Smooth muscle cell (in vitro differentiated cells): ENCODE data around the gene GAPDH. TPM values are rescaled to one million over a fixed set of nuclear protein-coding genes. Genes with fewer than 3 reads are reported as not detected.

Experiments
- DNase-seq: peaks from one replicate; lab custom pipeline; 2025; ENCODE audit not compliant: unreplicated experiment; lab: John Stamatoyannopoulos, UW
- H2AFZ ChIP-seq: fragments of 200-600 bp; sonication (generic); 2 replicates; pipeline ENCODE4 v1.6.0; 2016; ENCODE audit warnings: antibody characterized with exemption, low read depth, mild to moderate bottlenecking
- H3F3A ChIP-seq: fragments of 200-600 bp; sonication (generic); 2 replicates; pipeline ENCODE4 v1.6.0; 2017; ENCODE audit warnings: antibody characterized with exemption, low read depth
- H3K27ac ChIP-seq: fragments of 200-600 bp; sonication (generic); 2 replicates; pipeline ENCODE4 v1.5.1; 2016; ENCODE audit warnings: low read depth, mild to moderate bottlenecking
- H3K27me3 ChIP-seq: fragments of 200-600 bp; sonication (generic); 2 replicates; pipeline ENCODE4 v1.6.1; 2016; ENCODE audit warnings: low read depth, mild to moderate bottlenecking
- H3K36me3 ChIP-seq: fragments of 200-600 bp; sonication (generic); 2 replicates; pipeline ENCODE4 v1.5.1; 2016; ENCODE audit warnings: low read depth
- H3K4me1 ChIP-seq: fragments of 200-600 bp; sonication (generic); 2 replicates; pipeline ENCODE4 v1.5.1; 2016; ENCODE audit warnings: low read depth
- H3K4me2 ChIP-seq: fragments of 200-600 bp; sonication (generic); 2 replicates; pipeline ENCODE4 v1.6.0; 2016; ENCODE audit warnings: mild to moderate bottlenecking
- H3K4me3 ChIP-seq: fragments of 200-600 bp; sonication (generic); 2 replicates; pipeline ENCODE4 v1.5.1; 2016; ENCODE audit warnings: mild to moderate bottlenecking
- H3K79me2 ChIP-seq: fragments of 200-600 bp; sonication (generic); 2 replicates; pipeline ENCODE4 v1.6.0; 2016; ENCODE audit warnings: low read depth, mild to moderate bottlenecking
- H3K9ac ChIP-seq: fragments of 200-600 bp; sonication (generic); 2 replicates; pipeline ENCODE4 v1.6.0; 2016; ENCODE audit warnings: low read depth
- H3K9me3 ChIP-seq: fragments of 200-600 bp; sonication (generic); replicated peaks from 2 replicates; pipeline ENCODE4 v1.5.1; 2016; ENCODE audit warnings: low read depth
- H4K20me1 ChIP-seq: fragments of 200-600 bp; sonication (generic); 2 replicates; pipeline ENCODE4 v1.6.0; 2016; ENCODE audit warnings: low read depth
- WGBS: methylation state at CpG from one replicate; pipeline ENCODE4 v1.1.7; 2016; ENCODE audit warnings: low lambda C conversion rate; 5-methylcytosine and 5-hydroxymethylcytosine counted together
- polyA plus RNA-seq: library from polyadenylated mRNA; unstranded; fragments of >200 nt; fragmentation: Nextera tagmentation; extraction: Ambion mirVana; gene quantifications from 2 replicates; pipeline ENCODE4 v1.2.1, GENCODE V29; 2016
- total RNA-seq: library from RNA; depleted of rRNA; stranded (reverse); fragments of >200 nt; gene quantifications from 2 replicates; pipeline ENCODE4 v1.2.3, GENCODE V29; 2014
- TF ChIP-seq, protein P1 (sequence below): fragments of 200-600 bp; sonication (generic); IDR thresholded peaks from 2 replicates; pipeline ENCODE4 v1.5.1; 2017; ENCODE audit warnings: borderline replicate concordance, mild to moderate bottlenecking, antibody characterized with exemption; ENCODE audit not compliant: insufficient read depth, poor library complexity, severe bottlenecking

The GAPDH gene
- total and polyA plus RNA-seq, 2 experiments from 2014 or later: 5,158 to 9,934 TPM

DNA sequence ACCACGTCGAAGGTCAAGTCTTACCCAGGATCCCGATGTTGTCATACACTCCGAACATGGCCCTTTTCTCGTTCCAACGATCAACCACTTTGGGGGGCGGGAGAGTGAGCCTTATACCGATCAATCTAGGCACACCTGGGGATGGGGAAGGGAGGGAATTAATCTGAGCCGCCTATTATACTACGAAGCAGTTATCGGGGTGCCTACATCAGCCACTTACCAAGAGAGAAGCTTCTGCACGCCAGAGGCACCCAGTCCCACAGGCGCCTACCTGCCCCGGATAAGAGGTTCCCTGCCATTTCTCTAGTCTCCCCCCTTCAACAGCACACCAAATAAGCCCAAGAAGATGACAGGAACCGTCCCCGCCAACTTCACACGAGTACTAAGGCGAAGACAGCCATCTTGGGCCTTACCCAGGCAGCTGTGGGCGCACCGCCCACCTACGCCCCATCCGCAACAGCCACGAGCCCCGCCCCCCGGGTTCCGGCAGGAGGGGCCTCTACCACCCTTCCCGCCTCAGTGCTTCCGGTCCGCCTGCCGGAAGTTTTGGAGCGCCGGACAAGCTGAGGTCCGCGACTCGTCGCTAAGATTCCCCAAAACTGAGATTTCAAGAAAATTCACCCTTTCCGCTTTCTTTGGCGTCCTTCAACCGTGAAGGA, 41.4 kb upstream of the GAPDH start, which contains the start of gene MRPL51:
MRPL51 (minus strand) TSS at position 425 of the 659 bp plus-strand sequence; CDS start at position 299, 126 bp downstream.
- Histone ChIP-seq H3F3A (peaks cover 4% of the 10 kb centered on the region), H3K9me3 (no peaks in the 10 kb centered on the region), H3K4me1 (peaks cover 21% of the 10 kb centered on the region), H3K36me3 (no peaks in the 10 kb centered on the region), H4K20me1 (peaks cover 6% of the 10 kb centered on the region), H3K27me3 (no peaks in the 10 kb centered on the region), H2AFZ (peak within 1 kb of the TSS; percentile 88), H3K9ac (peak within 1 kb of the TSS; percentile 94), H3K27ac (peak within 1 kb of the TSS; percentile 95), H3K79me2 (peaks cover 35% of the 10 kb centered on the region), H3K4me2 (peak within 1 kb of the TSS; percentile 84), H3K4me3 (peak within 1 kb of the TSS; percentile 74)
- DNase-seq: peak; percentile 87
- WGBS: 2% methylated on average over 37 of the region's 39 CpGs
- TF ChIP-seq, protein P1, sequence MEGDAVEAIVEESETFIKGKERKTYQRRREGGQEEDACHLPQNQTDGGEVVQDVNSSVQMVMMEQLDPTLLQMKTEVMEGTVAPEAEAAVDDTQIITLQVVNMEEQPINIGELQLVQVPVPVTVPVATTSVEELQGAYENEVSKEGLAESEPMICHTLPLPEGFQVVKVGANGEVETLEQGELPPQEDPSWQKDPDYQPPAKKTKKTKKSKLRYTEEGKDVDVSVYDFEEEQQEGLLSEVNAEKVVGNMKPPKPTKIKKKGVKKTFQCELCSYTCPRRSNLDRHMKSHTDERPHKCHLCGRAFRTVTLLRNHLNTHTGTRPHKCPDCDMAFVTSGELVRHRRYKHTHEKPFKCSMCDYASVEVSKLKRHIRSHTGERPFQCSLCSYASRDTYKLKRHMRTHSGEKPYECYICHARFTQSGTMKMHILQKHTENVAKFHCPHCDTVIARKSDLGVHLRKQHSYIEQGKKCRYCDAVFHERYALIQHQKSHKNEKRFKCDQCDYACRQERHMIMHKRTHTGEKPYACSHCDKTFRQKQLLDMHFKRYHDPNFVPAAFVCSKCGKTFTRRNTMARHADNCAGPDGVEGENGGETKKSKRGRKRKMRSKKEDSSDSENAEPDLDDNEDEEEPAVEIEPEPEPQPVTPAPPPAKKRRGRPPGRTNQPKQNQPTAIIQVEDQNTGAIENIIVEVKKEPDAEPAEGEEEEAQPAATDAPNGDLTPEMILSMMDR: no peak

DNA sequence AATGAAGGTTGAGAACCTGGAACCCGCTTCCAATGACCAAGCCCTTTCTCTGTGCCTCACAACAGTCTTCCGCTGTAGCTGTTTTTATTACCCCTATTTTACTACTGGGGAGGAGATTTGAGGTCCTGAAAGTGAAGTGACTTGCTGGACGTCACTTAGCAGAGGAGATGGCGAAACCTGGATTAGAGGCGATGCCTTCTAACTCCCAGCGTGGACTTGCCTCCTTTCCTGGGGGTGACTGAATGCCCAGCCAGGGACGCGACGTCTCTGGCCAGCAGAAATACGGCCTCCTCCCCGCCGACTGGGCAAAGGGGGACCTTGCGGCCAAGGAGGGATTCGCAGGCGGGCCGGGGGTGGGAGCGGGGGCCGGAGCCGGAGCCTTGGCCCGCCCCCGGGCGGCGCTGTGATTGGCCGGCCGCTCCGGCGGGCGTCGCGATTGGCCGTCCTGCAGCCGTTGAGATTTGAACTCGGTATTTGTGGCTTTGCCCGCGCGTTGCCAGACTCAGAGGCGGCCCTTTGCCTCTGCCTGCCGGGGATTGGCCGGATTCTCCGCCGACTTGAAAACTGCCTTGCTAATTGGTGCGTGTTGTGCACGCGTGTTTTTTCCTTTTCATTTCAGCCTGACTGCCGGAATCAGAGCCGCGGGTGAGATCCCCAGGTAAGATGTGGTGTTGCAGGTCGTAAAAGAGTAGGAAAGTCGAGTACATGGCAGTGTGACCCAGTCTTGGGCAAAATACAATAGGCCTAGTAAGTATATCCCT, 40.6 kb upstream of the GAPDH start, which contains the start of gene NCAPD2:
NCAPD2 (plus strand) TSS at position 606 of the 761 bp plus-strand sequence. CDS start 997 bp downstream, outside the sequence.
- peak within 1 kb of the TSS; percentile 88 for H2AFZ ChIP-seq
- under 1% methylated on average over 37 of the region's 49 CpGs for WGBS

DNA sequence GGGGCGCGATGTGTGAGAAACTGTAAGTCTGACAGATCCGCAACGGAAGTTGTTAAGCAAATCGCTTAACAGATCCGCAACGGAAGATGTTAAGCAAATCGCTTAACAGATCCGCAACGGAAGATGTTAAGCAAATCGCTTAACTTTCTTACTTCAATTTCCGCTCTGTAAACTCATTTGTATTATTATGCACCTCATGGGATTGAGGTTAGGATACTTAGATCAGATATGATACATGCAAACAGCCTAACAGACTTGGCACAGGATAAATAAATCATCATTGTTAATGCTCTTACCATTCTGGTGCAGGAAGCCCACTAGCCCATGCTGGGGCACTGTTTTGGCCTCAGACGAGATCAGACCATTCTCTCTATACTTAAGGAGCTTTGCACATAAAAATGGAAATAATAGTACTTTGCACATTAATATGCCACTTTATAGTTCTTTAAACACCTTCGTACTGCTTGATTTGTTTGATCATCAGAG, 40.0 kb upstream of the GAPDH start:
- TF ChIP-seq, protein P1: no peak
- H3K36me3 ChIP-seq: no peaks in the 10 kb centered on the region
- peak overlapping the region; percentile 84 for H3K4me2 ChIP-seq
- H2AFZ ChIP-seq: peak overlapping the region; percentile 33
- peaks cover 35% of the 10 kb centered on the region for H3K79me2 ChIP-seq
- H3K27me3 ChIP-seq: no peaks in the 10 kb centered on the region
- H3F3A ChIP-seq: peaks cover 4% of the 10 kb centered on the region
- DNase-seq: no peak
- peaks cover 21% of the 10 kb centered on the region for H3K4me1 ChIP-seq
- peaks cover 6% of the 10 kb centered on the region for H4K20me1 ChIP-seq
- peak overlapping the region; percentile 74 for H3K4me3 ChIP-seq
- H3K9me3 ChIP-seq: no peaks in the 10 kb centered on the region
- WGBS: 4% methylated on average over 14 of the region's 14 CpGs
- peak overlapping the region; percentile 35 for H3K27ac ChIP-seq
- peak overlapping the region; percentile 4 for H3K9ac ChIP-seq

More for the DNA sequence above, 40.6 kb upstream of the GAPDH start, which contains the start of gene NCAPD2:
- Histone ChIP-seq H3K9me3 (no peaks in the 10 kb centered on the region), H3K4me2 (peak within 1 kb of the TSS; percentile 84), H4K20me1 (peaks cover 6% of the 10 kb centered on the region), H3K27ac (peak within 1 kb of the TSS; percentile 95), H3K79me2 (peaks cover 35% of the 10 kb centered on the region), H3K9ac (peak within 1 kb of the TSS; percentile 94), H3K36me3 (no peaks in the 10 kb centered on the region), H3K27me3 (no peaks in the 10 kb centered on the region), H3K4me1 (peaks cover 21% of the 10 kb centered on the region), H3F3A (peaks cover 4% of the 10 kb centered on the region), H3K4me3 (peak within 1 kb of the TSS; percentile 74)
- peak; percentile 81 for DNase-seq
- TF ChIP-seq, protein P1: no peak
